Measurements from ENCODE around the gene EEF1AKMT4. TPM values are rescaled to one million over a fixed set of nuclear protein-coding genes. Genes with fewer than 3 reads are reported as not detected.

Gene EEF1AKMT4
- total RNA-seq, 1 experiment from 2014 or later = 8.1 TPM

- Histone ChIP-seq H3K18ac (ENCODE audit: insufficient read length, low read depth, low read length) (peak overlapping the region; percentile 27), H2AK5ac (ENCODE audit: insufficient read length, low read length) (no peak overlapping the region), H2BK120ac (ENCODE audit: low read depth, low read length, poor library complexity, severe bottlenecking) (no peak overlapping the region), H3K27ac (ENCODE audit: insufficient read length, low read depth, low read length) (no peak overlapping the region), H3K14ac (ENCODE audit: insufficient read depth, low read length) (peak overlapping the region; percentile 37; the same call in 1 of the 2 replicates), H3K27me3 (ENCODE audit: insufficient read depth, low read length) (peaks cover 8% of the 10 kb centered on the region; the same call in 1 of the 2 replicates), H3K79me2 (ENCODE audit: insufficient read depth, low read length) (no peaks in the 10 kb centered on the region), H4K20me1 (ENCODE audit: control insufficient read depth, insufficient read depth, insufficient read length) (no peaks in the 10 kb centered on the region), H3T11ph (ENCODE audit: low read length) (no peak overlapping the region), H2AFZ (ENCODE audit: low read length) (no peak overlapping the region), H2BK5ac (ENCODE audit: insufficient read length, low read length) (no peak overlapping the region), H3K4me1 (ENCODE audit: insufficient read depth, low read length) (no peaks in the 10 kb centered on the region), H3K56ac (ENCODE audit: insufficient read length, low read depth, low read length) (no peak overlapping the region), H2BK15ac (ENCODE audit: low read depth, low read length) (no peak overlapping the region), H2BK20ac (ENCODE audit: low read depth, low read length, poor library complexity, severe bottlenecking) (no peak overlapping the region), H3K4ac (ENCODE audit: low read depth, low read length) (no peak overlapping the region), H3K23ac (ENCODE audit: insufficient read length, low read depth, low read length) (peak overlapping the region; percentile 17), H3K9ac (ENCODE audit: extremely low read depth, insufficient read length, low read length) (no peak overlapping the region), H4K5ac (ENCODE audit: insufficient read length, low read depth, low read length) (no peak overlapping the region), H4K91ac (ENCODE audit: insufficient read length, low read depth, low read length) (no peak overlapping the region), H3K4me2 (ENCODE audit: insufficient read depth, insufficient read length, low read length) (peak overlapping the region; percentile 22), H3K9me3 (ENCODE audit: control insufficient read depth, low read depth, low read length) (no peaks in the 10 kb centered on the region), H3K23me2 (ENCODE audit: insufficient read length, low read depth, low read length, poor library complexity, severe bottlenecking) (peaks cover 2% of the 10 kb centered on the region), H2BK12ac (ENCODE audit: insufficient read length, low read depth, low read length) (no peak overlapping the region), H3K79me1 (ENCODE audit: insufficient read depth, low read depth, low read length, poor library complexity, severe bottlenecking) (no peaks in the 10 kb centered on the region), H4K8ac (replicated peaks; ENCODE audit: insufficient read length, low read depth, low read length) (peak overlapping the region; percentile 3)
- H3K27me3 Mint-ChIP-seq (ENCODE audit: low read depth) = peaks cover 15% of the 10 kb centered on the region
- peaks cover 0 to 6% of the 10 kb centered on the region in 2 experiments; a peak in 2 of 4 replicates for H3K4me1 Mint-ChIP-seq
- H3K9me3 Mint-ChIP-seq = no peaks in the 10 kb centered on the region
- H3K27ac Mint-ChIP-seq = no peak overlapping the region; a peak in 1 of 7 replicates
- TF ChIP-seq CTCF (conservative IDR thresholded peaks at IDR 0.05) = no peak
- H3K36me3 Mint-ChIP-seq (ENCODE audit: insufficient read depth in 1 of 3, low read depth in 3 of 3) = no peaks in the 10 kb centered on the region; a peak in 1 of 7 replicates
- WGBS (ENCODE audit: extremely low coverage, insufficient read length, low lambda C conversion rate) = no CpG with 5 or more reads among the region's 12 CpGs
- DNase-seq = no peak
- peak overlapping the region in 1 of 2 experiments; percentile 72; a peak in 3 of 5 replicates for H3K4me3 Mint-ChIP-seq
Measured at GRCh38 chr3:184275381-184275701, 25.9 kb downstream of the EEF1AKMT4 start.
